Activated naive CD4-positive, alpha-beta T cell treated with Interleukin-2 at 50 U/mL for 16 hours (primary cell): ENCODE data around the gene CXCL6.

ENCODE experiments used
- DNase-seq: peaks from one replicate; pipeline ENCODE4 v3.0.0-alpha.2; 2020

CXCL6 gene

GRCh38 chr4:73869130-73870055 lies 32.9 kb downstream of the CXCL6 start, which contains the start of gene CXCL1:
CXCL1 (plus strand) TSS chr4:73869393; CDS start chr4:73869471, 78 bp downstream.
- no peak for DNase-seq

- no peak for DNase-seq
Measured at GRCh38 chr4:73870260-73870659, 33.8 kb downstream of the CXCL6 start.

- no peak for DNase-seq
Measured at GRCh38 chr4:73870768-73871167, 34.3 kb downstream of the CXCL6 start.

- DNase-seq, result no peak
Measured at GRCh38 chr4:73871511-73872310, 35.2 kb downstream of the CXCL6 start.

- DNase-seq, result no peak
Measured at GRCh38 chr4:73872316-73873108, 36.0 kb downstream of the CXCL6 start.

GRCh38 chr4:73874386-73874785 lies 37.9 kb downstream of the CXCL6 start:
- DNase-seq, result no peak

- no peak for DNase-seq
Measured at GRCh38 chr4:73875401-73875800, 38.9 kb downstream of the CXCL6 start.

GRCh38 chr4:73883306-73883705 lies 46.8 kb downstream of the CXCL6 start:
- DNase-seq, result no peak

- no peak for DNase-seq
Measured at GRCh38 chr4:73885574-73886267, 49.2 kb downstream of the CXCL6 start.
